HepG2 (cell line): ENCODE data around the gene SDR39U1. TPM values are rescaled to one million over a fixed set of nuclear protein-coding genes. Genes with fewer than 3 reads are reported as not detected.

Source experiments
- GTF3A ChIP-seq: sonication (generic); formaldehyde crosslinking; conservative IDR thresholded peaks from 2 replicates; pipeline ENCODE4 v1.4.0; 2020; ENCODE audit warnings: mild to moderate bottlenecking, missing genetic modification reagents
- ISL2 ChIP-seq: sonication (generic); formaldehyde crosslinking; IDR thresholded peaks from 2 replicates; pipeline ENCODE4 v1.5.0; 2020; ENCODE audit warnings: missing genetic modification reagents
- MATR3 ChIP-seq: sonication (generic); formaldehyde crosslinking; IDR thresholded peaks from 2 replicates; pipeline ENCODE4 v1.4.0; 2020; ENCODE audit warnings: missing genetic modification reagents
- SRSF4 ChIP-seq: fragments of 200-400 bp; formaldehyde crosslinking; IDR thresholded peaks from one replicate; pipeline ENCODE4 v1.6.1; 2018; ENCODE audit warnings: mild to moderate bottlenecking, low read depth, low read length, moderate library complexity; ENCODE audit not compliant: poor library complexity, severe bottlenecking
- U2AF2 ChIP-seq: fragments of 200-400 bp; formaldehyde crosslinking; IDR thresholded peaks from 2 replicates; pipeline ENCODE4 v1.6.1; 2017; ENCODE audit warnings: low read depth, mild to moderate bottlenecking, low read length
- ZKSCAN8 ChIP-seq: IDR thresholded peaks from 2 replicates; pipeline ENCODE4 v1.6.1; 2016; ENCODE audit warnings: borderline replicate concordance, missing genetic modification reagents, missing compliant biosample characterization
- ZNF282 ChIP-seq: fragments of 450-650 bp; IDR thresholded peaks from 2 replicates; pipeline ENCODE4 v1.6.1; 2018; ENCODE audit not compliant: partially characterized antibody
- ZNF772 ChIP-seq: sonication (generic); formaldehyde crosslinking; IDR thresholded peaks from 2 replicates; pipeline ENCODE4 v1.5.0; 2020; ENCODE audit warnings: mild to moderate bottlenecking, missing genetic modification reagents
- ZNF777 ChIP-seq: sonication (generic); formaldehyde crosslinking; IDR thresholded peaks from 2 replicates; pipeline ENCODE4 v1.4.0; 2020; ENCODE audit warnings: missing genetic modification reagents
- ZNF790 ChIP-seq: sonication (generic); formaldehyde crosslinking; IDR thresholded peaks from 2 replicates; pipeline ENCODE4 v1.8.0; 2022; ENCODE audit warnings: missing genetic modification reagents, mild to moderate bottlenecking, borderline replicate concordance
- polyA plus RNA-seq, 8 experiments: library from polyadenylated mRNA; depleted of rRNA in 3 of 8; stranded (reverse) in 7 of 8; unstranded in 1 of 8; fragments of >200 nt; fragmentation: Illumina TruSeq in 4 of 8; extraction: Trizol in 4 of 8; gene quantifications; 2 replicates each; pipeline versions ENCODE4 v1.2.1 to v1.2.3, GENCODE V29; 2011 to 2016; ENCODE audit warnings: low read depth in 4 of 8, missing spikeins in 1 of 8, mixed read lengths in 1 of 8; ENCODE audit not compliant: insufficient read depth in 1 of 8
- total RNA-seq, 5 experiments: library from RNA; depleted of rRNA; stranded (reverse); fragments of >200 nt; fragmentation: Illumina TruSeq; extraction: Trizol; gene quantifications; 2 replicates each; pipeline ENCODE4 v1.2.3, GENCODE V29; 2016; ENCODE audit warnings: low read depth in 1 of 5
- TF ChIP-seq, protein P1 (sequence below): sonication (generic); formaldehyde crosslinking; IDR thresholded peaks from 2 replicates; pipeline ENCODE4 v1.4.0; 2020; ENCODE audit warnings: mild to moderate bottlenecking, missing genetic modification reagents, borderline replicate concordance
- TF ChIP-seq, protein P2 (sequence below): sonication (generic); formaldehyde crosslinking; IDR thresholded peaks from 2 replicates; pipeline ENCODE4 v1.8.0; 2022; ENCODE audit warnings: mild to moderate bottlenecking, missing genetic modification reagents, moderate library complexity
- TF ChIP-seq, protein P3 (sequence below): sonication (generic); formaldehyde crosslinking; IDR thresholded peaks from 2 replicates; pipeline ENCODE4 v1.5.0; 2020; ENCODE audit warnings: mild to moderate bottlenecking, missing genetic modification reagents, borderline replicate concordance
- TF ChIP-seq, protein P4 (sequence below): sonication (generic); formaldehyde crosslinking; IDR thresholded peaks from 2 replicates; pipeline ENCODE4 v1.9.0; 2022; ENCODE audit warnings: missing genetic modification reagents, mild to moderate bottlenecking, borderline replicate concordance
- TF ChIP-seq, protein P5 (sequence below): sonication (generic); formaldehyde crosslinking; IDR thresholded peaks from 2 replicates; pipeline ENCODE4 v1.4.0; 2020; ENCODE audit warnings: missing genetic modification reagents

SDR39U1 gene
- total and polyA plus RNA-seq, 2 of the 13 experiments (the other 11 are each of a cell fraction or from before 2014, with no cell fraction given) = 34.4 to 129 TPM

DNA sequence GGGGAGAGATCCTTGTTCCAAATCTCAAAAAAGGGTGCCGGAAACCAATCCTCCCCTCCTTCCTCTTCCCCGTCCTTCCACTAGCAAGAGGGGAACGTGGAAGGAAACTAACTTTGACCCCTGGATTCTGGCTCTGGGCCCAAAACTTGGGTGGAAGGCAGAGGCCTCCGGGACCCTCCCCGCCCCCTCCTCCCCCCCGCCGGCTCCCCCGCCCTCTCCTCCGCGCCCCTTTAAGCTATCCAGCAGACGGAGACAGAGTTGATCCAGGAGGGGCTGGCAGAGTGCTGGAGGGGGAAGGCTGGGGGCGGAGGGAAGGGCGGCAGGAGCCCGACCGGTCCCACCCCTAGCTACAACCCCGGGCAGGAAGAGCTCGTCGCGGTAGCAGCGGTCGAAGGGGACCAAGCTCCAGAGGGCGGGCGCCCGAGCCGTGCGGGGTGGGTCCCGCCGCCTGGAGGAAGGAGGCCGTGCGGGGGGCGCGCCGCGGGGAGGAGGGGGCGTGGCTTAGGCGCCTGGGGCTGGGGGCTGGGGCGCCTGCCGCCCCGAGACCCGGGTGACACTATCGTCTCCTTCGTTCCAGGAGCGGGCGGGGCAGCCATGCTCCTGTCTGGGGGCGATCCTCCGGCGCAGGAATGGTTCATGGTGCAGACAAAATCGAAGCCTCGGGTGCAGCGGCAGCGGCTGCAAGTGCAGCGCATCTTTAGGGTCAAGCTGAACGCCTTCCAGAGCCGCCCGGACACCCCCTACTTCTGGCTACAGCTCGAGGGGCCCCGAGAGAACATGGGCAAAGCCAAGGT lies 43.7 kb downstream of the SDR39U1 start, which contains the start of gene NYNRIN (continued):
- TF ChIP-seq, protein P1, sequence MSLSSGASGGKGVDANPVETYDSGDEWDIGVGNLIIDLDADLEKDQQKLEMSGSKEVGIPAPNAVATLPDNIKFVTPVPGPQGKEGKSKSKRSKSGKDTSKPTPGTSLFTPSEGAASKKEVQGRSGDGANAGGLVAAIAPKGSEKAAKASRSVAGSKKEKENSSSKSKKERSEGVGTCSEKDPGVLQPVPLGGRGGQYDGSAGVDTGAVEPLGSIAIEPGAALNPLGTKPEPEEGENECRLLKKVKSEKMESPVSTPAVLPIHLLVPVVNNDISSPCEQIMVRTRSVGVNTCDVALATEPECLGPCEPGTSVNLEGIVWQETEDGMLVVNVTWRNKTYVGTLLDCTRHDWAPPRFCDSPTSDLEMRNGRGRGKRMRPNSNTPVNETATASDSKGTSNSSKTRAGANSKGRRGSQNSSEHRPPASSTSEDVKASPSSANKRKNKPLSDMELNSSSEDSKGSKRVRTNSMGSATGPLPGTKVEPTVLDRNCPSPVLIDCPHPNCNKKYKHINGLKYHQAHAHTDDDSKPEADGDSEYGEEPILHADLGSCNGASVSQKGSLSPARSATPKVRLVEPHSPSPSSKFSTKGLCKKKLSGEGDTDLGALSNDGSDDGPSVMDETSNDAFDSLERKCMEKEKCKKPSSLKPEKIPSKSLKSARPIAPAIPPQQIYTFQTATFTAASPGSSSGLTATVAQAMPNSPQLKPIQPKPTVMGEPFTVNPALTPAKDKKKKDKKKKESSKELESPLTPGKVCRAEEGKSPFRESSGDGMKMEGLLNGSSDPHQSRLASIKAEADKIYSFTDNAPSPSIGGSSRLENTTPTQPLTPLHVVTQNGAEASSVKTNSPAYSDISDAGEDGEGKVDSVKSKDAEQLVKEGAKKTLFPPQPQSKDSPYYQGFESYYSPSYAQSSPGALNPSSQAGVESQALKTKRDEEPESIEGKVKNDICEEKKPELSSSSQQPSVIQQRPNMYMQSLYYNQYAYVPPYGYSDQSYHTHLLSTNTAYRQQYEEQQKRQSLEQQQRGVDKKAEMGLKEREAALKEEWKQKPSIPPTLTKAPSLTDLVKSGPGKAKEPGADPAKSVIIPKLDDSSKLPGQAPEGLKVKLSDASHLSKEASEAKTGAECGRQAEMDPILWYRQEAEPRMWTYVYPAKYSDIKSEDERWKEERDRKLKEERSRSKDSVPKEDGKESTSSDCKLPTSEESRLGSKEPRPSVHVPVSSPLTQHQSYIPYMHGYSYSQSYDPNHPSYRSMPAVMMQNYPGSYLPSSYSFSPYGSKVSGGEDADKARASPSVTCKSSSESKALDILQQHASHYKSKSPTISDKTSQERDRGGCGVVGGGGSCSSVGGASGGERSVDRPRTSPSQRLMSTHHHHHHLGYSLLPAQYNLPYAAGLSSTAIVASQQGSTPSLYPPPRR (CRISPR knock-in tag) = no peak
- TF ChIP-seq, protein P2, sequence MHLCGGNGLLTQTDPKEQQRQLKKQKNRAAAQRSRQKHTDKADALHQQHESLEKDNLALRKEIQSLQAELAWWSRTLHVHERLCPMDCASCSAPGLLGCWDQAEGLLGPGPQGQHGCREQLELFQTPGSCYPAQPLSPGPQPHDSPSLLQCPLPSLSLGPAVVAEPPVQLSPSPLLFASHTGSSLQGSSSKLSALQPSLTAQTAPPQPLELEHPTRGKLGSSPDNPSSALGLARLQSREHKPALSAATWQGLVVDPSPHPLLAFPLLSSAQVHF (CRISPR knock-in tag) = 0 out of 2 replicates have a peak, but pooled peaks have one; percentile 21
- TF ChIP-seq ZNF790 (CRISPR knock-in tag) (no peak), MATR3 (CRISPR knock-in tag) (no peak), GTF3A (CRISPR knock-in tag) (no peak), U2AF2 (no peak), SRSF4 (no peak), ZNF282 (no peak), ISL2 (CRISPR knock-in tag) (no peak), ZNF777 (CRISPR knock-in tag) (0 out of 2 replicates have a peak, but pooled peaks have one; percentile 14), ZKSCAN8 (CRISPR knock-in tag) (no peak), ZNF772 (CRISPR knock-in tag) (no peak)
- TF ChIP-seq, protein P3, sequence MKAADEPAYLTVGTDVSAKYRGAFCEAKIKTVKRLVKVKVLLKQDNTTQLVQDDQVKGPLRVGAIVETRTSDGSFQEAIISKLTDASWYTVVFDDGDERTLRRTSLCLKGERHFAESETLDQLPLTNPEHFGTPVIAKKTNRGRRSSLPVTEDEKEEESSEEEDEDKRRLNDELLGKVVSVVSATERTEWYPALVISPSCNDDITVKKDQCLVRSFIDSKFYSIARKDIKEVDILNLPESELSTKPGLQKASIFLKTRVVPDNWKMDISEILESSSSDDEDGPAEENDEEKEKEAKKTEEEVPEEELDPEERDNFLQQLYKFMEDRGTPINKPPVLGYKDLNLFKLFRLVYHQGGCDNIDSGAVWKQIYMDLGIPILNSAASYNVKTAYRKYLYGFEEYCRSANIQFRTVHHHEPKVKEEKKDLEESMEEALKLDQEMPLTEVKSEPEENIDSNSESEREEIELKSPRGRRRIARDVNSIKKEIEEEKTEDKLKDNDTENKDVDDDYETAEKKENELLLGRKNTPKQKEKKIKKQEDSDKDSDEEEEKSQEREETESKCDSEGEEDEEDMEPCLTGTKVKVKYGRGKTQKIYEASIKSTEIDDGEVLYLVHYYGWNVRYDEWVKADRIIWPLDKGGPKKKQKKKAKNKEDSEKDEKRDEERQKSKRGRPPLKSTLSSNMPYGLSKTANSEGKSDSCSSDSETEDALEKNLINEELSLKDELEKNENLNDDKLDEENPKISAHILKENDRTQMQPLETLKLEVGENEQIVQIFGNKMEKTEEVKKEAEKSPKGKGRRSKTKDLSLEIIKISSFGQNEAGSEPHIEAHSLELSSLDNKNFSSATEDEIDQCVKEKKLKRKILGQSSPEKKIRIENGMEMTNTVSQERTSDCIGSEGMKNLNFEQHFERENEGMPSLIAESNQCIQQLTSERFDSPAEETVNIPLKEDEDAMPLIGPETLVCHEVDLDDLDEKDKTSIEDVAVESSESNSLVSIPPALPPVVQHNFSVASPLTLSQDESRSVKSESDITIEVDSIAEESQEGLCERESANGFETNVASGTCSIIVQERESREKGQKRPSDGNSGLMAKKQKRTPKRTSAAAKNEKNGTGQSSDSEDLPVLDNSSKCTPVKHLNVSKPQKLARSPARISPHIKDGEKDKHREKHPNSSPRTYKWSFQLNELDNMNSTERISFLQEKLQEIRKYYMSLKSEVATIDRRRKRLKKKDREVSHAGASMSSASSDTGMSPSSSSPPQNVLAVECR (CRISPR knock-in tag) = peak; percentile 35; the same call in 1 of the 2 replicates
- TF ChIP-seq, protein P4, sequence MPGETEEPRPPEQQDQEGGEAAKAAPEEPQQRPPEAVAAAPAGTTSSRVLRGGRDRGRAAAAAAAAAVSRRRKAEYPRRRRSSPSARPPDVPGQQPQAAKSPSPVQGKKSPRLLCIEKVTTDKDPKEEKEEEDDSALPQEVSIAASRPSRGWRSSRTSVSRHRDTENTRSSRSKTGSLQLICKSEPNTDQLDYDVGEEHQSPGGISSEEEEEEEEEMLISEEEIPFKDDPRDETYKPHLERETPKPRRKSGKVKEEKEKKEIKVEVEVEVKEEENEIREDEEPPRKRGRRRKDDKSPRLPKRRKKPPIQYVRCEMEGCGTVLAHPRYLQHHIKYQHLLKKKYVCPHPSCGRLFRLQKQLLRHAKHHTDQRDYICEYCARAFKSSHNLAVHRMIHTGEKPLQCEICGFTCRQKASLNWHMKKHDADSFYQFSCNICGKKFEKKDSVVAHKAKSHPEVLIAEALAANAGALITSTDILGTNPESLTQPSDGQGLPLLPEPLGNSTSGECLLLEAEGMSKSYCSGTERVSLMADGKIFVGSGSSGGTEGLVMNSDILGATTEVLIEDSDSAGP (CRISPR knock-in tag) = 0 out of 2 replicates have a peak, but pooled peaks have one; percentile 66
- TF ChIP-seq, protein P5, sequence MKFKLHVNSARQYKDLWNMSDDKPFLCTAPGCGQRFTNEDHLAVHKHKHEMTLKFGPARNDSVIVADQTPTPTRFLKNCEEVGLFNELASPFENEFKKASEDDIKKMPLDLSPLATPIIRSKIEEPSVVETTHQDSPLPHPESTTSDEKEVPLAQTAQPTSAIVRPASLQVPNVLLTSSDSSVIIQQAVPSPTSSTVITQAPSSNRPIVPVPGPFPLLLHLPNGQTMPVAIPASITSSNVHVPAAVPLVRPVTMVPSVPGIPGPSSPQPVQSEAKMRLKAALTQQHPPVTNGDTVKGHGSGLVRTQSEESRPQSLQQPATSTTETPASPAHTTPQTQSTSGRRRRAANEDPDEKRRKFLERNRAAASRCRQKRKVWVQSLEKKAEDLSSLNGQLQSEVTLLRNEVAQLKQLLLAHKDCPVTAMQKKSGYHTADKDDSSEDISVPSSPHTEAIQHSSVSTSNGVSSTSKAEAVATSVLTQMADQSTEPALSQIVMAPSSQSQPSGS (CRISPR knock-in tag) = no peak
